NCI-H2227 (cell line): ENCODE measurements around the gene PHLDB3.

Experiments
- DNase-seq: peaks from one replicate; lab custom pipeline; 2025; ENCODE audit not compliant: unreplicated experiment; lab: John Stamatoyannopoulos, UW

The PHLDB3 gene

GRCh38 chr19:43501661-43502418 lies 2.7 kb downstream of the PHLDB3 start:
- DNase-seq = no peak

- DNase-seq = no peak
Measured at GRCh38 chr19:43499042-43499441, 5.5 kb downstream of the PHLDB3 start.

- DNase-seq = no peak
Measured at GRCh38 chr19:43498233-43498842, 6.2 kb downstream of the PHLDB3 start.

GRCh38 chr19:43496960-43497359 lies 7.6 kb downstream of the PHLDB3 start:
- DNase-seq = no peak

GRCh38 chr19:43495082-43495481 lies 9.5 kb downstream of the PHLDB3 start:
- no peak for DNase-seq

GRCh38 chr19:43490759-43491158 lies 13.8 kb downstream of the PHLDB3 start:
- no peak for DNase-seq

GRCh38 chr19:43489979-43490599 lies 14.5 kb downstream of the PHLDB3 start:
- no peak for DNase-seq

- DNase-seq = no peak
Measured at GRCh38 chr19:43489310-43489709, 15.2 kb downstream of the PHLDB3 start.

GRCh38 chr19:43488179-43488578 lies 16.4 kb downstream of the PHLDB3 start:
- no peak for DNase-seq

GRCh38 chr19:43486412-43486811 lies 18.1 kb downstream of the PHLDB3 start:
- DNase-seq = no peak

GRCh38 chr19:43485951-43486350 lies 18.6 kb downstream of the PHLDB3 start:
- DNase-seq = no peak

- DNase-seq = no peak
Measured at GRCh38 chr19:43483281-43483680, 21.3 kb downstream of the PHLDB3 start.

GRCh38 chr19:43482193-43482592 lies 22.4 kb downstream of the PHLDB3 start:
- DNase-seq = no peak

- no peak for DNase-seq
Measured at GRCh38 chr19:43481701-43482100, 22.8 kb downstream of the PHLDB3 start.

- DNase-seq = no peak
Measured at GRCh38 chr19:43480574-43480973, 24.0 kb downstream of the PHLDB3 start.

- no peak for DNase-seq
Measured at GRCh38 chr19:43479961-43480561, 24.5 kb downstream of the PHLDB3 start.

- DNase-seq = no peak
Measured at GRCh38 chr19:43479226-43479625, 25.3 kb downstream of the PHLDB3 start.

GRCh38 chr19:43478323-43478722 lies 26.2 kb downstream of the PHLDB3 start:
- no peak for DNase-seq

- DNase-seq = no peak
Measured at GRCh38 chr19:43476606-43477005, 27.9 kb downstream of the PHLDB3 start.

- peak; percentile 93 for DNase-seq
Measured at GRCh38 chr19:43474986-43475705, 29.4 kb downstream of the PHLDB3 start.

GRCh38 chr19:43474487-43474886 lies 30.1 kb downstream of the PHLDB3 start:
- DNase-seq = no peak
